Neuronal stem cell (in vitro differentiated cells): Measurements from ENCODE around the gene ZNF37A.
A peak's percentile ranks its signal among the peaks of the same experiment; 100 is the strongest.
"Not testable (repeated sequence)": the region's sequence is repeated elsewhere in the genome, so short reads cannot be mapped to it uniquely, and the experiment has no call there.

Experiments used
- DNase-seq: peaks from one replicate; pipeline ENCODE4 v3.0.0-alpha.2; 2013; ENCODE audit warnings: low spot score
- H2AFZ ChIP-seq: one replicate; pipeline ENCODE4 v1.6.1; 2013; ENCODE audit warnings: mild to moderate bottlenecking, low read length, inconsistent platforms
- H2AK5ac ChIP-seq: 2 replicates; pipeline ENCODE4 v1.6.1; 2013; ENCODE audit warnings: low read depth, mild to moderate bottlenecking, inconsistent platforms, low read length, moderate library complexity, mixed read lengths
- H2BK120ac ChIP-seq: 2 replicates; pipeline ENCODE4 v1.6.1; 2013; ENCODE audit warnings: low read depth, mild to moderate bottlenecking, inconsistent platforms, low read length, moderate library complexity, mixed read lengths
- H2BK12ac ChIP-seq: one replicate; pipeline ENCODE4 v1.6.1; 2013; ENCODE audit warnings: low read length, inconsistent platforms
- H2BK15ac ChIP-seq: 2 replicates; pipeline ENCODE4 v1.6.1; 2013; ENCODE audit warnings: mild to moderate bottlenecking, low read length, inconsistent platforms, mixed read lengths
- H2BK5ac ChIP-seq: one replicate; pipeline ENCODE4 v1.6.1; 2013; ENCODE audit warnings: inconsistent platforms, mild to moderate bottlenecking, low read length, moderate library complexity
- H3K14ac ChIP-seq: one replicate; pipeline ENCODE4 v1.6.1; 2013; ENCODE audit warnings: low read length, inconsistent platforms
- H3K18ac ChIP-seq: 2 replicates; pipeline ENCODE4 v1.6.1; 2013; ENCODE audit warnings: low read length, inconsistent platforms
- H3K23ac ChIP-seq: 2 replicates; pipeline ENCODE4 v1.6.1; 2013; ENCODE audit warnings: low read depth, mild to moderate bottlenecking, mixed read lengths, low read length, inconsistent platforms; ENCODE audit not compliant: poor library complexity
- H3K27ac ChIP-seq: replicated peaks from 3 replicates; pipeline ENCODE4 v1.5.1; 2013; ENCODE audit warnings: low read length, inconsistent platforms
- H3K27me3 ChIP-seq, 3 experiments: 2 replicates each; pipeline ENCODE4 v1.6.1; 2013; ENCODE audit warnings: low read length in 3 of 3, mild to moderate bottlenecking in 2 of 3, inconsistent platforms in 1 of 3, low read depth in 1 of 3, mixed read lengths in 1 of 3, moderate library complexity in 1 of 3; ENCODE audit not compliant: control insufficient read depth in 3 of 3, insufficient read depth in 3 of 3
- H3K36me3 ChIP-seq, 2 donors: replicated peaks in 1 of 2; 2 replicates each; pipeline ENCODE4 v1.6.1; 2013; ENCODE audit warnings: low read length in 2 of 2; ENCODE audit not compliant: control insufficient read depth in 2 of 2, insufficient read depth in 2 of 2
- H3K4ac ChIP-seq: 2 replicates; pipeline ENCODE4 v1.6.1; 2013; ENCODE audit warnings: inconsistent platforms, mild to moderate bottlenecking, low read length, moderate library complexity
- H3K4me1 ChIP-seq, 2 donors: 1 replicate in 1 of 2; 2 replicates in 1 of 2; pipeline ENCODE4 v1.6.1; 2013; ENCODE audit warnings: low read length in 2 of 2, low read depth in 1 of 2; ENCODE audit not compliant: control insufficient read depth in 2 of 2, insufficient read depth in 1 of 2
- H3K4me2 ChIP-seq: one replicate; pipeline ENCODE4 v1.6.1; 2013; ENCODE audit warnings: mild to moderate bottlenecking, low read length, inconsistent platforms; ENCODE audit not compliant: insufficient read depth, poor library complexity, severe bottlenecking
- H3K4me3 ChIP-seq, 2 donors: 2 replicates each; pipeline ENCODE4 v1.5.1; 2013; ENCODE audit warnings: low read length in 2 of 2, mild to moderate bottlenecking in 2 of 2, inconsistent platforms in 1 of 2, moderate library complexity in 1 of 2
- H3K79me1 ChIP-seq: one replicate; pipeline ENCODE4 v1.6.1; 2013; ENCODE audit warnings: low read depth, mild to moderate bottlenecking, inconsistent platforms, low read length, moderate library complexity
- H3K9ac ChIP-seq: one replicate; pipeline ENCODE4 v1.6.1; 2013; ENCODE audit warnings: mild to moderate bottlenecking, low read depth, low read length, inconsistent platforms; ENCODE audit not compliant: poor library complexity
- H3K9me3 ChIP-seq, 2 donors: replicated peaks in 1 of 2; 2 replicates each; pipeline versions ENCODE3 to v1.6.1; 2013; ENCODE audit warnings: low read length in 2 of 2, mild to moderate bottlenecking in 2 of 2, inconsistent platforms in 1 of 2, low read depth in 1 of 2, mixed read lengths in 1 of 2, moderate library complexity in 1 of 2; ENCODE audit not compliant: control insufficient read depth in 2 of 2, insufficient read depth in 1 of 2
- H4K8ac ChIP-seq: one replicate; pipeline ENCODE4 v1.6.1; 2013; ENCODE audit warnings: low read depth, mild to moderate bottlenecking, inconsistent platforms, low read length, moderate library complexity
- H4K91ac ChIP-seq: one replicate; pipeline ENCODE4 v1.6.1; 2013; ENCODE audit warnings: low read length, low read depth, mild to moderate bottlenecking, inconsistent platforms; ENCODE audit not compliant: poor library complexity
- WGBS, 2 donors: extraction: QIAGEN DNeasy Blood & Tissue Kit; methylation state at CpG; one replicate each; pipeline ENCODE4 v1.1.7; 2013; ENCODE audit warnings: missing lambda C conversion rate in 2 of 2, mixed read lengths in 1 of 2; ENCODE audit not compliant: insufficient read length in 2 of 2, insufficient replicate concordance in 1 of 2; ENCODE audit errors: extremely low coverage in 2 of 2; 5-methylcytosine and 5-hydroxymethylcytosine counted together

The ZNF37A gene

DNA sequence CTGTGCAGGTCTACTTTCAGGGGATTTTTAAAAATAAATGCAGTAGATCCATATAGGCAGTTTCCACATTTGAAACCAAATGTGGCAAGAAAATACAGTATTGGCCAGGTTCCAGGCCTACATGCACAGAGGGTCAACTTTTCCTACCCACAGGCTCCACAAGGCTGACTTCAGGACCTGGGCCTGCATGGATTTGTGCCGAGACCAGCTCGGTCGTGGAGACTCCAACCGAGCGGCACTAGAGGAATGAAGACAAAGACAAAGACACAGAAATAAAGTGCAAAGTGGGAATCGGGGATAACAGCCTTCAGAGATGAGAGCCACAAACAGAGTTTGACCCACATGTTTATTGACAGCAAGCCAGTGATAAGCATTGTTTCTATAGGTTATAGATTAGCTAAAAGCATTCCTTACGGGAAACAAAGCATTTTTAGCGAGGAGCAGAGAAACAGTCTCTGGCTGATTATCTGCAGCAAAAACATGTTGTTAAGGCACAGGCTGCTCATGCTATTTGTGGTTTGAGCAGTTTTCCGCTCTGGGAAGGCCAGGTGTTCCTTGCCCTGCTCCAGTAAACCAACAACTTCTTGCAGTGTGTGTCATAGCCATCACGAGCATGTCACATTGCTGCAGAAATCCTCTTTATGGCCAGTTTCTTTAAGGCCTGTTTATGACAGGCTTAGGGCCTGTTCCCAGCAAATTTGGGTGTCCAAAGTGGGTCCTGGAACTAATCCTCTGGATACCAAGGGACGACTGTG is 52.6 kb downstream of the ZNF37A start:
- Histone ChIP-seq H2BK120ac (no peak overlapping the region), H3K79me1 (no peaks in the 10 kb centered on the region), H3K23ac (no peak overlapping the region), H4K8ac (no peak overlapping the region), H3K9me3 (peaks cover 0 to 14% of the 10 kb centered on the region in 2 donors), H2AK5ac (no peak overlapping the region), H3K27me3 (no peaks in the 10 kb centered on the region), H3K27ac (no peak overlapping the region), H2BK12ac (no peak overlapping the region), H3K4me3 (no peak overlapping the region), H3K9ac (no peak overlapping the region), H3K36me3 (no peaks in the 10 kb centered on the region), H2BK15ac (no peak overlapping the region), H3K4ac (no peak overlapping the region), H2AFZ (no peak overlapping the region), H3K14ac (no peak overlapping the region), H3K4me2 (no peak overlapping the region), H2BK5ac (no peak overlapping the region), H4K91ac (no peak overlapping the region), H3K4me1 (no peaks in the 10 kb centered on the region), H3K18ac (no peak overlapping the region)
- WGBS, 2 donors: no CpG with 5 or more reads among the region's 11 CpGs
- no peak for DNase-seq

DNA sequence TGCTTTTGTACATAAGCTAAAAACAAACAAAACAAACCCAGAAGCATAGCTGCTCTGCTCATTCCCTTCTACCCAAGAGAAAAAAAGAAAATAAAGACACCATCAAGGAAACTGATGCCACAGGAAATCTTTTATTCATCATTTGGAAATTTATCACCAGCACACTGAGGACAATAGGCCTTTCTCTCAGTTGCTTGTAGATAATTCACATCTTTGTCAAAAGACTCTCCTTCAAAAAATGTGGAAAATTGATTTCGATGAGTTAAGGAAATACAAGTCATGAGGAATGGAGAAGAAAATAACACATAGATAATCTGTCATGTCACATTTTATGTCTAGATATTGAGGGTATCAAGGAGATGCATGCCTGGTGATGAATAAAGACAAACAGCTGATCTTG is 53.5 kb downstream of the ZNF37A start:
- H3K23ac ChIP-seq: no peak overlapping the region
- no peak overlapping the region for H2AK5ac ChIP-seq
- H2BK15ac ChIP-seq: no peak overlapping the region
- no peak overlapping the region for H3K4me3 ChIP-seq
- no CpG with 5 or more reads among the region's 1 CpG for WGBS, 2 donors
- no peaks in the 10 kb centered on the region for H3K79me1 ChIP-seq
- no peak overlapping the region for H3K4ac ChIP-seq
- no peak overlapping the region for H2BK120ac ChIP-seq
- no peak overlapping the region for H3K18ac ChIP-seq
- no peak overlapping the region for H2AFZ ChIP-seq
- no peak overlapping the region for H2BK12ac ChIP-seq
- no peak overlapping the region for H3K4me2 ChIP-seq
- no peaks in the 10 kb centered on the region for H3K27me3 ChIP-seq
- H2BK5ac ChIP-seq: no peak overlapping the region
- no peak for DNase-seq
- H3K27ac ChIP-seq: no peak overlapping the region
- H3K14ac ChIP-seq: no peak overlapping the region
- H4K91ac ChIP-seq: no peak overlapping the region
- no peak overlapping the region for H3K9ac ChIP-seq
- no peaks in the 10 kb centered on the region for H3K36me3 ChIP-seq
- H4K8ac ChIP-seq: no peak overlapping the region
- no peaks in the 10 kb centered on the region for H3K4me1 ChIP-seq
- H3K9me3 ChIP-seq: peaks cover 0 to 12% of the 10 kb centered on the region in 2 donors

DNA sequence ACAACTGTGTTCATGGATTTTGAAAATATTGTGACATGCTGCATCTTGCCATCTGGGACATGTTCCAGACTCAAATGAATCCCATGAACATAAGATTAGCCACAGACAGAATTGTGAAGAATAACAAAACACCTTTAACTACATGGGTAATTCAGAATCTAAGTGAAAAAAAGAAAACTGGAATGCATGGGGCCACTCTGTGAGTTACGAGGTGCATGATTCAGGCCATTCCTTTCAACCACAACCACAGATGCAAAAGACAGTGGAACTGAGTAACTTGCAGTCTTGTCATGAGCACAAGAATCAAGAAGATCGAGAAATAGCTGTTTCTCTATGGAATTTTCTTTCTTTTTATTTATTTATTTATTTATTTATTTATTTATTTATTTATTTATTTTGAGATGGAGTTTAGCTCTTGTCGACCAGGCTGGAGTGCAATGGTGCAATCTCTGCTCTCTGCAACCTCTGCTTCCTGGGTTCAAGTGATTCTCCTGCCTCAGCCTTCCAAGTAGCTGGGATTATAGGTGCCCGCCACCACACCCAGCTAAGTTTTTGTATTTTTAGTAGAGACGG is 56.8 kb downstream of the ZNF37A start:
- not testable (repeated sequence) for H3K79me1 ChIP-seq, H3K4me1 ChIP-seq, H3K9ac ChIP-seq, H2BK5ac ChIP-seq, H3K4ac ChIP-seq, H3K14ac ChIP-seq, H2AK5ac ChIP-seq, H3K4me2 ChIP-seq, H3K4me3 ChIP-seq, H3K36me3 ChIP-seq, H4K8ac ChIP-seq, H3K27ac ChIP-seq, H2BK120ac ChIP-seq, H4K91ac ChIP-seq, H3K18ac ChIP-seq, H2BK12ac ChIP-seq, H2AFZ ChIP-seq, DNase-seq, H2BK15ac ChIP-seq, H3K27me3 ChIP-seq, H3K23ac ChIP-seq
- no CpG with 5 or more reads among the region's 5 CpGs for WGBS, 2 donors
- H3K9me3 ChIP-seq: peaks cover 0 to 19% of the 10 kb centered on the region in 2 donors

DNA sequence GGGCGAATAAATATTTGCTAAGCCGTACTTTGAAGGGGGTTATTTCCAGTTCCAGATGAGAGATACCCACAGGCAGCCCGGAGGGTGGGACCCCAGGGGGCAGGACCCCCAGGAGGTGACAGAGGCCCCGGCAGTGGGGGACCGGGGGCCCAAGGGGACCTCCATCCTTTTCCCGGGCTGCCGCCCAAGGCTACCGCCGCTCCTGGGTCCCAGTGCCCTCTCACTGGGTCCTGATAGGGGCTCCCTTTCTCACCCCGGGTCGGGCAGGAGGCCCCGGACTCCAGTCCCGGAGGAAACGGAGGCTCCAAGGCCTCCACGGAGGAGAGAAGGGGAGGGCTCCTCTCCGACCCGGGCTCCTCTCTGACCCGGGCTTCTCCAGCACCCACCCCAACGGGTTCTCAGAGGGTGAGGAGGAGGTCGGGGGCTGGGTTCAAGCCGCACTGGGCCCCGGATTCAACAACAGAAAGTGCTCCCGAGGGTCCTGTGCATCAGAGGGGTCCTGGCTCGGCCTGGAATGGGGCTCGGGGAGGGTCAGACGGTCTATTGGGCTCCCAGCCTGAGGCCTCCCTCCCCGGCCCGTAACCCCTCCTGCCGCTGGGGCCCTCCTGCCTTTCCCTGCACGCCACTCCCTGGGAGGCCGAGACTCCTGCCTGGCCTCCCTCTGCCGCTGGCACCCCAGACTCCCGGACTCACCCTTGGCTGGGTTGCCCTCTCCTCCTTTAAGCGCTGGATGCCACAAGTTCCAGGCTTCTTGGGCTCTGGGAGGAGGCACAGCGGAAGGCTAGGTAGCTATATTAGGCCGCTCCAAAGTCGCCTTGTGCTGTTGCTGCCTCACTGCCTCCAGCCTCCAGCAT is 62.5 kb downstream of the ZNF37A start:
- no peak for DNase-seq
- Histone ChIP-seq H2BK12ac (no peak overlapping the region), H4K8ac (no peak overlapping the region), H3K36me3 (no peaks in the 10 kb centered on the region), H2BK15ac (no peak overlapping the region), H3K4me3 (no peak overlapping the region), H3K4me2 (no peak overlapping the region), H3K27ac (no peak overlapping the region), H3K4me1 (no peaks in the 10 kb centered on the region), H3K9ac (peak overlapping the region; percentile 30), H3K4ac (no peak overlapping the region), H4K91ac (no peak overlapping the region), H2BK120ac (no peak overlapping the region), H3K23ac (no peak overlapping the region), H3K14ac (no peak overlapping the region), H3K79me1 (no peaks in the 10 kb centered on the region), H2BK5ac (no peak overlapping the region), H2AFZ (no peak overlapping the region), H2AK5ac (no peak overlapping the region), H3K18ac (no peak overlapping the region), H3K9me3 (peaks cover 3 to 17% of the 10 kb centered on the region in 2 donors), H3K27me3 (no peaks in the 10 kb centered on the region)
- no CpG with 5 or more reads among the region's 37 CpGs for WGBS, 2 donors
